ENCODE data around the gene CES2. TPM values are rescaled to one million over a fixed set of nuclear protein-coding genes. Genes with fewer than 3 reads are reported as not detected.

Gene CES2
- total RNA-seq, 2 experiments from 2014 or later = 59.3 to 62.6 TPM

DNA sequence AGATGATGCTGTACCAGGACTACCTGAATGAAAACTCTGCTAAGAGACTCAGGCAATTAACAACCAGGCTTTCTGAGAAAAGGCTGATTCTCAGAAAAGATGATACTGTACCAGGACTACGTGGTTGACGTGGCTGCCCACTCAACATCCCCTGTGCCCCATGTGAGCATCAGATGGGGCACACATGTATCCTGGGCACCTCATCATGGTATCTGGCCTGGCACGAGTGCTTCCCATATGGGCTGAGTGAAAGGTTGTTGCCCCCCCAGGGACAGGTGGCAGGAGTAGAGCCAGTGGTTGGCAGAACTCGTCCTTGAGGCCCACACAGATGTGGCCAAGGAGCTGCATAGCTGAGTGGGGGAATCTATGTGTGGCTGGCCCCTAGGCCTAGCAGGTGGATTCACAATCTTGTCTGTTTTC is 49.6 kb downstream of the CES2 start:
- Histone ChIP-seq H3K27ac (ENCODE audit: low read depth in 1 of 2, low read length in 2 of 2) (peak overlapping the region in 1 of 2 donors; percentile 72), H3K4me3 (ENCODE audit: low read length) (no peak overlapping the region), H3K9me3 (ENCODE audit: control insufficient read depth in 1 of 2, insufficient read depth in 1 of 2, low read length in 2 of 2) (no peaks in the 10 kb centered on the region), H3K27me3 (ENCODE audit: control insufficient read depth in 1 of 2, insufficient read depth in 2 of 2, low read length in 2 of 2) (no peaks in the 10 kb centered on the region), H3K4me1 (ENCODE audit: insufficient read depth, low read length) (peaks cover 34% of the 10 kb centered on the region), H3K36me3 (ENCODE audit: insufficient read depth, low read length) (no peaks in the 10 kb centered on the region)
- ATAC-seq (ENCODE audit: poor library complexity) = no peak
- H3K4me3 Mint-ChIP-seq = no peak overlapping the region
- DNase-seq = peak in 3 of 14 experiments; percentile 12 to 53 (median 30)
- CTCF ChIA-PET = no interaction called here
- intact Hi-C loops (cut with DNase I, micrococcal nuclease) = no loop called here
- H3K27ac Mint-ChIP-seq = peak overlapping the region; percentile 57
- no peaks in the 10 kb centered on the region for H3K9me3 Mint-ChIP-seq
- H3K36me3 Mint-ChIP-seq (ENCODE audit: low read depth) = no peaks in the 10 kb centered on the region
- TF ChIP-seq, protein P1, sequence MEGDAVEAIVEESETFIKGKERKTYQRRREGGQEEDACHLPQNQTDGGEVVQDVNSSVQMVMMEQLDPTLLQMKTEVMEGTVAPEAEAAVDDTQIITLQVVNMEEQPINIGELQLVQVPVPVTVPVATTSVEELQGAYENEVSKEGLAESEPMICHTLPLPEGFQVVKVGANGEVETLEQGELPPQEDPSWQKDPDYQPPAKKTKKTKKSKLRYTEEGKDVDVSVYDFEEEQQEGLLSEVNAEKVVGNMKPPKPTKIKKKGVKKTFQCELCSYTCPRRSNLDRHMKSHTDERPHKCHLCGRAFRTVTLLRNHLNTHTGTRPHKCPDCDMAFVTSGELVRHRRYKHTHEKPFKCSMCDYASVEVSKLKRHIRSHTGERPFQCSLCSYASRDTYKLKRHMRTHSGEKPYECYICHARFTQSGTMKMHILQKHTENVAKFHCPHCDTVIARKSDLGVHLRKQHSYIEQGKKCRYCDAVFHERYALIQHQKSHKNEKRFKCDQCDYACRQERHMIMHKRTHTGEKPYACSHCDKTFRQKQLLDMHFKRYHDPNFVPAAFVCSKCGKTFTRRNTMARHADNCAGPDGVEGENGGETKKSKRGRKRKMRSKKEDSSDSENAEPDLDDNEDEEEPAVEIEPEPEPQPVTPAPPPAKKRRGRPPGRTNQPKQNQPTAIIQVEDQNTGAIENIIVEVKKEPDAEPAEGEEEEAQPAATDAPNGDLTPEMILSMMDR (IDR thresholded peaks at IDR 0.05) = no peak
- POLR2A ChIA-PET = interaction anchor here (1.1 kb wide), 1 partner anchor 174 kb away, joined by 3 read pairs; no protein-coding TSS in a partner anchor
- H3K27me3 Mint-ChIP-seq = no peaks in the 10 kb centered on the region
- peaks cover 15% of the 10 kb centered on the region for H3K4me1 Mint-ChIP-seq (ENCODE audit: low read depth)

DNA sequence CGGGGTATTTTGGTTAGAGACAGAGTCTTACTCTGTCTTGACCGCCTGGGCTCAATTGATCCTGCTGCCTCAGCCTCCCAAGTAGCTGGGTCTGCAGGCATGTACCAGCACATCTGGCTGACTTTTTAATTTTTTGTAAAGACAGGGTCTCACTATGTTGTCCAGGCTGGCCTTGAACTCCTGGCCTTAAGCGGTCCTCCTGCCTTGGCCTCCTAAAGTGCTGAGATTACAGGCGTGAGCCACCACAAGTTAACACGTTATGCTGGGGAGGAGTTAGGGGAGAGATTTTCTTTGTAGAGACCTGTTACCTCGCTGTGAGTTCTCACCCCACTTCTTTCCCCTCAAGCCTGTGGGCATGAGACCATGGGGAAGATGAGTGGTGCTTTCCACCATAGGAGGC is 51.2 kb downstream of the CES2 start:
- intact Hi-C loops (cut with DNase I, micrococcal nuclease) = no loop called here

DNA sequence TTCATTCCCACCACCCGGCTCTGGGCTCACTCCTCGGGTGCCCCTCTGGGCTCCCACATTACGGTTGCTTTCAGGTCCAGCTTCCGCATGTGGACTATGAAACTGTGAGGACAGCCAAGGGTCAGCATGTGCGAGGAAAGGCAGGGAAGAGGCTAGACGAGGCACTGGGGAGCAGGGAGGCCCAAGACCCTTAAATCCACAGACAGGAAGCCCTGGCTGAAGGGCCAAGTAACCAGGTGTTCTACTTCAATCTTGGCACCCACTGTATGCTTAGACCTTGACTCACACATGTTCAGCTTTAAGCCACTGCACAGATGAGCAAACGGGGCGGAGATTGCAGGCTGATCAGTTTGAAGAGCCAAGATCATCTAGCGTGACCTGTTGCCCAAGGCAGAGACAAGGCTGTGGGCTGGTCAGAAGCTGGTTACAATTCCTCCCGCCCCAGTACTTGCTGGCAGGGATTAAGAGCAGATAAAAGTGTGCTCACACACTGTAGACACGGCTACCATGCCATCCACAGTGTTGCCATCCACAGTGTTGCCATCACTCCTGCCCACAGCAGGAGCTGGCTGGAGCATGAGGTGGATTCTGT is 53.0 kb downstream of the CES2 start, which contains the start of gene CES4A:
Gene CES4A (plus strand): TSS at position 393 of the 592 bp plus-strand sequence. CDS start 184 bp downstream, at position 577.
- no peaks in the 10 kb centered on the region for H3K27me3 Mint-ChIP-seq
- no peak within 1 kb of the TSS for H3K27ac ChIP-seq (ENCODE audit: low read depth in 1 of 2, low read length in 2 of 2)
- no peaks in the 10 kb centered on the region for H3K9me3 ChIP-seq (ENCODE audit: control insufficient read depth in 1 of 2, insufficient read depth in 1 of 2, low read length in 2 of 2)
- no peaks in the 10 kb centered on the region for H3K27me3 ChIP-seq (ENCODE audit: control insufficient read depth in 1 of 2, insufficient read depth in 2 of 2, low read length in 2 of 2)
- no peak within 1 kb of the TSS for H3K27ac Mint-ChIP-seq
- H3K36me3 ChIP-seq (ENCODE audit: insufficient read depth, low read length) = no peaks in the 10 kb centered on the region
- H3K4me3 Mint-ChIP-seq = no peak within 1 kb of the TSS
- TF ChIP-seq, protein P1 (IDR thresholded peaks at IDR 0.05) = no peak
- no peak for DNase-seq
- ChIA-PET CTCF (no interaction called here), POLR2A (no interaction called here)
- intact Hi-C loops (cut with DNase I, micrococcal nuclease) = no loop called here
- H3K9me3 Mint-ChIP-seq = no peaks in the 10 kb centered on the region
- peaks cover 22% of the 10 kb centered on the region for H3K4me1 ChIP-seq (ENCODE audit: insufficient read depth, low read length)
- no peaks in the 10 kb centered on the region for H3K36me3 Mint-ChIP-seq (ENCODE audit: low read depth)
- H3K4me1 Mint-ChIP-seq (ENCODE audit: low read depth) = peaks cover 15% of the 10 kb centered on the region
- no peak within 1 kb of the TSS for H3K4me3 ChIP-seq (ENCODE audit: low read length)
- ATAC-seq (ENCODE audit: poor library complexity) = no peak

More for the DNA sequence above, 51.2 kb downstream of the CES2 start:
- CTCF ChIA-PET = no interaction called here
- Histone ChIP-seq H3K4me3 (ENCODE audit: low read length) (no peak overlapping the region), H3K4me1 (ENCODE audit: insufficient read depth, low read length) (peaks cover 32% of the 10 kb centered on the region), H3K27me3 (ENCODE audit: control insufficient read depth in 1 of 2, insufficient read depth in 2 of 2, low read length in 2 of 2) (no peaks in the 10 kb centered on the region), H3K9me3 (ENCODE audit: control insufficient read depth in 1 of 2, insufficient read depth in 1 of 2, low read length in 2 of 2) (no peaks in the 10 kb centered on the region), H3K27ac (ENCODE audit: low read depth in 1 of 2, low read length in 2 of 2) (no peak overlapping the region), H3K36me3 (ENCODE audit: insufficient read depth, low read length) (no peaks in the 10 kb centered on the region)
- ATAC-seq (ENCODE audit: poor library complexity) (no peak), DNase-seq (no peak)
- H3K9me3 Mint-ChIP-seq = no peaks in the 10 kb centered on the region
- H3K36me3 Mint-ChIP-seq (ENCODE audit: low read depth) = no peaks in the 10 kb centered on the region
- H3K27ac Mint-ChIP-seq = no peak overlapping the region
- H3K4me3 Mint-ChIP-seq = no peak overlapping the region
- TF ChIP-seq, protein P1 (IDR thresholded peaks at IDR 0.05) = no peak
- peaks cover 15% of the 10 kb centered on the region for H3K4me1 Mint-ChIP-seq (ENCODE audit: low read depth)
- POLR2A ChIA-PET = no interaction called here
- no peaks in the 10 kb centered on the region for H3K27me3 Mint-ChIP-seq
